IPS DF 6.9 (cell line): ENCODE results near the gene ARFGAP3.

ENCODE experiments used
- DNase-seq: peaks from one replicate; pipeline ENCODE4 v3.0.0-alpha.2; 2013; ENCODE audit warnings: low read depth, low spot score
- H3K27ac ChIP-seq: one replicate; pipeline ENCODE4 v1.5.1; 2013; ENCODE audit warnings: low read length, control low read depth
- H3K27me3 ChIP-seq: 2 replicates; pipeline ENCODE4 v1.6.1; 2013; ENCODE audit warnings: mild to moderate bottlenecking, low read length; ENCODE audit not compliant: control insufficient read depth, insufficient read depth
- H3K36me3 ChIP-seq: 2 replicates; pipeline ENCODE4 v1.6.1; 2013; ENCODE audit warnings: low read length; ENCODE audit not compliant: control insufficient read depth, insufficient read depth
- H3K4me1 ChIP-seq: 2 replicates; pipeline ENCODE4 v1.6.1; 2013; ENCODE audit warnings: low read length; ENCODE audit not compliant: control insufficient read depth, insufficient read depth
- H3K4me3 ChIP-seq: 2 replicates; pipeline ENCODE4 v1.5.1; 2013; ENCODE audit warnings: mild to moderate bottlenecking, low read length
- H3K9me3 ChIP-seq: 2 replicates; pipeline ENCODE4 v1.6.1; 2013; ENCODE audit warnings: low read length, inconsistent platforms; ENCODE audit not compliant: control insufficient read depth, insufficient read depth
- WGBS: extraction: QIAGEN DNeasy Blood & Tissue Kit; methylation state at CpG from one replicate; pipeline ENCODE4 v1.1.7; 2013; ENCODE audit warnings: mixed read lengths, missing lambda C conversion rate; ENCODE audit not compliant: insufficient read length, insufficient coverage; 5-methylcytosine and 5-hydroxymethylcytosine counted together

ARFGAP3 gene

DNA sequence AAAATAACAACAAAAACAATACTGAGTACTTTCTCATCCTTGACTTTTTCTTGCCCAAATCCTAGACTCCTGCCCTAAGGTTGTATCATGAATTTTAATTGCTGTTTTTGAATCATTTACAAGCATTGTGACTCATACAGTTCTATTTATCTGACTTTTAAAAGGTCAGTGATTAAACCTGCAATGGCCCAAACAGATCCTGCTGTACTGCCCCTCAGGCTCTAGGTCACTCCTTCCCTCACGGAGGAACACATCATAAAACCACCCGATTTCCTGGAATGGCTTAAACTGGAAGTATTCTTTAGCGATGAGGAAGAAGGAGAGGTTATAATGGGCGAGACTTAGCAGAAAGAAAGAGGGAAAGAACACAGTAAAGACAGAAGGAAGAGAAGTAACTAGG is 12.3 kb downstream of the ARFGAP3 start:
- H3K27me3 ChIP-seq: no peaks in the 10 kb centered on the region
- H3K4me1 ChIP-seq: no peaks in the 10 kb centered on the region
- WGBS: no CpG with 5 or more reads among the region's 4 CpGs
- no peaks in the 10 kb centered on the region for H3K36me3 ChIP-seq
- no peak overlapping the region for H3K4me3 ChIP-seq
- no peak for DNase-seq
- no peaks in the 10 kb centered on the region for H3K9me3 ChIP-seq
- no peak overlapping the region for H3K27ac ChIP-seq

DNA sequence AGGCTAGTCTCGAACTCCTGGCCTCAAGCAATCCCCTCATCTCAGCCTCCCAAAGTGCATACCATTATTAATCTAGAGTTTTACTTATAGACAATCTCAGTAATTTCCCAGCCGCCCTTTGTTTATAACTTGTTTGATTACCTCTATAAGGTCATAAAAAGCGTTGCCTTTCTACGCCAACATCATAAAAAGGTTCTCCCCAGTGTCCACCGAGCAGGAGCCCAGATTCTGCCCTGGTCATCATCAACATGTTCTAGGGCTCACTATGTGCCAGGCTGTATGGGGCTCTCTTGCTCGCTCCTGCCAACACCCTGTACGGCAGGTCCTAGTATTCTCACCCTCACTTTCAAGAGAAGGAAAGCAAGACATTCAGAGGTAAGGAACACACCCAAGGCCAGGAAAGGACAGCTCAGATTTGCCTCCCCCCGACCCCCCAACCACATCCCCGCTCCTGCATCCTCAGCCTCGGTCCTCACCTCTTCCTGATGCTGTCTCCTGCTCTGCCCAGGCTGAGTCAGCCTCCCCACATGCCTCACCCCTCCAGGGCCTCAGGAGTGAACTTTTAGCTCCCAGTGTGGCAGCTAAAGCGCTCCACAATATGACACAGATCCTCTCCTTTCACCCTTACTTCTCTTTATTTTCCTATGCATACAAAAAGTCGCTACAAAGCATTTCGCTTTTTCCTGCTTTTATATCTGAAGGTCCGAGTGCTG is 14.3 kb downstream of the ARFGAP3 start:
- Histone ChIP-seq H3K27ac (no peak overlapping the region), H3K4me3 (no peak overlapping the region), H3K27me3 (no peaks in the 10 kb centered on the region), H3K9me3 (no peaks in the 10 kb centered on the region), H3K4me1 (no peaks in the 10 kb centered on the region), H3K36me3 (no peaks in the 10 kb centered on the region)
- no CpG with 5 or more reads among the region's 14 CpGs for WGBS
- no peak for DNase-seq

DNA sequence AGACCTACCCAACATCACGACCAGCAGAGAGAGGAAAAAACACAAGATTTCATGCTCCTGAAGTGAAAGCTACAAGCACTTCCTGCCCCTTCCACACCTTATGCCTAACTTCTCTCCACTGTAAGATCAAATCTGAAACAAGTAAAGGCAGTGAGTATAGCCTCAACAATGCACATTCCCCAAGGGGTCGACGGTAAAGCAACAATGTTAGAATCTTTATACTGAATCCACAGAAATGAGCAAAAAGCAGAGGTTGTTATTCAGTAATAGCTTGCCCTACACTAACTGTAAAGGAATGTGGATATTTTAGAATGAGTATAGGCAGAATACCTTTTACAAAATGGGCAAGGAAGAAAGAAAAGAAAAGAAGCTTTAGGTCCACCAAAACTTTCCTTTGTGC is 15.6 kb downstream of the ARFGAP3 start:
- no peaks in the 10 kb centered on the region for H3K9me3 ChIP-seq
- no peak for DNase-seq
- no peaks in the 10 kb centered on the region for H3K36me3 ChIP-seq
- H3K27me3 ChIP-seq: no peaks in the 10 kb centered on the region
- H3K4me1 ChIP-seq: no peaks in the 10 kb centered on the region
- no peak overlapping the region for H3K4me3 ChIP-seq
- H3K27ac ChIP-seq: no peak overlapping the region
- no CpG with 5 or more reads among the region's 3 CpGs for WGBS

DNA sequence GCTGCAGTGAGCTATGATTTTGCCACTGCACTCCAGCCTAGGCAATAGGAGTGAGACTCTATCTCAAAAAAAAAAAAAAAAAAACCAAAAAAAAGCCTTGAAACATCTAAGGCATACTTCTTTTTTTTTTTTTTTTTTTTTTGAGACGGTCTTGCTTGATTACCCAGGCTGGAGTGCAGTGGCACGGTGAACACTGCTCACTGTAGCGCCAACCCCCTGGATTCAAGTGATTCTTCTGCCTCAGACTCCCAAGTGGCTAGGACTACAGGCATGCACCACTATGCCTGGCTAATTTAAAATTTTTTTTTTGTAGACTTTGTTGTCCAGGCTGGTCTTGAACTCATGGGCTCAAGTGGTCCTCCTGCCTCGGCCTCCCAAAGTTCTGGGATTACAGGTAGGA is 19.5 kb downstream of the ARFGAP3 start:
- H3K27ac ChIP-seq: no peak overlapping the region
- H3K27me3 ChIP-seq: no peaks in the 10 kb centered on the region
- WGBS: no CpG with 5 or more reads among the region's 4 CpGs
- no peak for DNase-seq
- no peaks in the 10 kb centered on the region for H3K9me3 ChIP-seq
- H3K36me3 ChIP-seq: no peaks in the 10 kb centered on the region
- H3K4me3 ChIP-seq: no peak overlapping the region
- H3K4me1 ChIP-seq: no peaks in the 10 kb centered on the region

DNA sequence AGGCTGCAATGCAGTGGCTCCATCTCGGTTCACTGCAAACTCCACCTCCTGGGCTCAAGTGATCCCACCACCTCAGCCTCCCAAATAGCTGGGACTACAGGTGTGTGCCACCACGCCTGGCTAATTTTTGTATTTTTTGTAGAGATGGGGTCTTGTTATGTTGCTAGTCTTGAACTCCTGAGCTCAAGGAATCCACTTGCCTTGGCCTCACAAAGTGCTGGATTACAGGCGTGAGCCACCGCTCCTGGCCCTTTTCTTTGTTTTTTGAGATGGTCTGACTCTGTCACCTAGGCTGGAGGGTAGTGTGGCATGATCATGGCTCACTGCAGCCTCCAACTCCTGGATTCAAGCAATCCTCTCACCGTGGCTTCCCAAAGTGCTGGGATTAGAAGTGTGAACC is 21.0 kb downstream of the ARFGAP3 start:
- Histone ChIP-seq H3K9me3 (no peaks in the 10 kb centered on the region), H3K4me1 (no peaks in the 10 kb centered on the region), H3K36me3 (no peaks in the 10 kb centered on the region), H3K27me3 (no peaks in the 10 kb centered on the region), H3K4me3 (no peak overlapping the region), H3K27ac (no peak overlapping the region)
- DNase-seq: no peak
- no CpG with 5 or more reads among the region's 5 CpGs for WGBS

DNA sequence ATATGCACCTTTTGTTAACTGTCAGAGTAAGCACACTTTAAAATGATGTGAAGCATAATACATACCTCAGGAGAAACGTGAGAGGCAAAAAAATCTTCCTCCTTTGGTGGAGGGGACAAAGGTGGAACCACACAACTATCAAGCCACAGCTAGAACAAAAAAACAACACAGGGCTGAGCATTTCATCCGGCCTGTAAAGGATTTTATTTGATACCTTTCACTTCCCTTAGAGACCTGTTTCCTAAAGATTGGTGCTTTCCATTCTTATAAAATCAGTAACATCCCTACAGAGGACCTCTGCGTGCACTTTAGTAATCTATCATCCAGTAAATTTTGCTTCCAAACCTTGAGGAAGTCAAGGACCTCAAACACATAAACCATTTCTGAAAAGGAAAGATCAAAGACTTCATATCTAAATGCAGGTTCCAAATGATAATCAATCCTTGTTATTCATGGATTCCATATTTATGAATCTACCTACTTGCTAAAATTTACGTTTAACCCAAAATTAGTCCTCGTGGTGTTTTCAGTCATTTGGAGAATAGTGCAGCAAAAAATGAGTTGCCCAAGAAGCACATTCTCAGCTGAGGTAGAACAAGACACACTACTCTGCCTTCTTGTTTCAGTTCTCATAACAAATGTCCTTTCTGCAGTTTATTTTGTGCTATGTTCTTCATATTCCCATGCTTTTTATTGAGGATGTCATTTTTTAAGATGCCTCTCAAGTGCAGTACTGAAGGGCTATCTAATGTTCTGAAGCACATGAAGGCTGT is 22.7 kb downstream of the ARFGAP3 start:
- Histone ChIP-seq H3K4me3 (no peak overlapping the region), H3K27ac (no peak overlapping the region), H3K36me3 (no peaks in the 10 kb centered on the region), H3K4me1 (no peaks in the 10 kb centered on the region), H3K9me3 (no peaks in the 10 kb centered on the region), H3K27me3 (no peaks in the 10 kb centered on the region)
- WGBS: no CpG with 5 or more reads among the region's 5 CpGs
- DNase-seq: no peak

DNA sequence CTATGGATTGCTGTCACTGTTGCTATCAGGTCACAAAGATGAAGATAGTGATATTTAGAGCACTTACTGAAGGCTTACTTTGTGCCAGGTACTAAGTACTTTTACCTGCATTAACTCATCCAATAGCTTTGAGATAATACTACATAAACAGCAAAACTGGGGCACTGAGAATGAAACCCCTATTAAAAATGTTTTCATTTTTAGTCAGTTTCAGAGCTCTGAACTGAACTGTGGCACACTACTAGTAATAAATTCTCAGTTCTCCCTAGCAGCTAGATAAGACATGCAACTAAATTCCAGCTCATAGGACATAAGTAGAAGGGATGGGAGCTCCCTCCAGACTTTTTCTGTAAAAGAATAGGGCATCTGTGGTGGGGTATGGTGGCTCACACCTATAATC is 24.0 kb downstream of the ARFGAP3 start:
- no peak for DNase-seq
- no peak overlapping the region for H3K4me3 ChIP-seq
- no peaks in the 10 kb centered on the region for H3K36me3 ChIP-seq
- no peak overlapping the region for H3K27ac ChIP-seq
- H3K9me3 ChIP-seq: no peaks in the 10 kb centered on the region
- no peaks in the 10 kb centered on the region for H3K4me1 ChIP-seq
- H3K27me3 ChIP-seq: no peaks in the 10 kb centered on the region

DNA sequence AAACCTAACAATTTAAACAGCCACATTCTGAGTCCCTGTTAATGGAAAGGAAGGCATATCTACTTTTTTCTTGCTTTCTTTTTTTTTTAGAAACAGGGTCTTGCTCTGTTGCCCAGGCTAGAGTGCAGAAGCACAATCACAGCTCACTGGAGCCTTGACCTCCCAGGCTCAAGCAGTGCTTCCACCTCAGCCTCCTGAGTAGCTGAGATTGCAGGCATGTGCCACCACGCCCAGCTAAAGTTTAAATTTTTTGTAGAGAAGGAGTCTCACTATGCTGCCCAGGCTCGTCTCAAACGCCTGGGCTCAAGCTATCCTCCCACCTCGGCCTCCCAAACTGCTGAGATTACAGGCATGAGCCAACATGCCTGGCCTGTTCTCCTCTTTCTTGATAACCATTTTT is 25.4 kb downstream of the ARFGAP3 start:
- no CpG with 5 or more reads among the region's 4 CpGs for WGBS
- Histone ChIP-seq H3K4me1 (no peaks in the 10 kb centered on the region), H3K9me3 (no peaks in the 10 kb centered on the region), H3K27ac (no peak overlapping the region), H3K4me3 (no peak overlapping the region), H3K27me3 (no peaks in the 10 kb centered on the region), H3K36me3 (no peaks in the 10 kb centered on the region)
- no peak for DNase-seq

DNA sequence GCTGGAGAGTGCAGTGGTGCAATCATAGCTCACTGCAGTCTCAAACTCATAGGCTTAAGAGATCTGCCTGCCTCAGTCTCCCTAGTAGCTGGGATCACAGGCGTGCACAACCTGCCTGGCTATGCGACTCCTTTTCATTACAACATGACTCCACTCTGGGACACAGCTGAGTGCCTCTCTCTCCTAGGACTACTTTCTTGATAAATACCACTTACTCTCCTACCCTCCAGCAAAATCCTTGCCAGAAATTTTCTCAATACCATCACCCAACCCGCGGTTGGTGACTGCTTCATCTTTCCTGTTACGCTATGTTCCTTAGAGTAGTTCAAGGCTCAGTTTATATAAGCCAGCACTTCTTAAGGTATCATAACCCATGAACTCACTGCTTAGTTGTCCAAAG is 26.9 kb downstream of the ARFGAP3 start:
- WGBS: no CpG with 5 or more reads among the region's 5 CpGs
- Histone ChIP-seq H3K36me3 (no peaks in the 10 kb centered on the region), H3K4me1 (no peaks in the 10 kb centered on the region), H3K4me3 (no peak overlapping the region), H3K27me3 (no peaks in the 10 kb centered on the region), H3K27ac (no peak overlapping the region), H3K9me3 (no peaks in the 10 kb centered on the region)
- DNase-seq: no peak

DNA sequence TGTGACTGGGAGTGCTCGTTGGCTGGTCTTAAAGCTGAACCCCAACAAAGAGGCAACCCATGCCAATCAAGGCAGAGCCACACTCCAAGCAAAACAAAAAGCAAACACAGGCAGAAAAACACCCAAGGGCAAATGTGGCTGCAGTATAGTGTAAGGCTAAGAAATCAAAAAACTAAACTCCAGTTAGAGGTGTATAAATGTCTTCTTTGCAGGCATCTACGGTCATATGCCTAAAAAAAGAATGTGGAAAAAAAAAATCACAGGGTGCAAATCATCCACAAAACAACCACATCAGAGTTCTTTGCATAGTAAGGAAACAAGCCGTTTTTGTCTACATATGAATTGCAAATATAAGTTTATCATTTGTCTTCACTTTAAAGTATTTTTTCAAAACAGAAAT is 27.8 kb downstream of the ARFGAP3 start:
- Histone ChIP-seq H3K27me3 (no peaks in the 10 kb centered on the region), H3K36me3 (no peaks in the 10 kb centered on the region), H3K9me3 (no peaks in the 10 kb centered on the region), H3K27ac (no peak overlapping the region), H3K4me1 (no peaks in the 10 kb centered on the region), H3K4me3 (no peak overlapping the region)
- no peak for DNase-seq
- WGBS: no CpG with 5 or more reads among the region's 3 CpGs

DNA sequence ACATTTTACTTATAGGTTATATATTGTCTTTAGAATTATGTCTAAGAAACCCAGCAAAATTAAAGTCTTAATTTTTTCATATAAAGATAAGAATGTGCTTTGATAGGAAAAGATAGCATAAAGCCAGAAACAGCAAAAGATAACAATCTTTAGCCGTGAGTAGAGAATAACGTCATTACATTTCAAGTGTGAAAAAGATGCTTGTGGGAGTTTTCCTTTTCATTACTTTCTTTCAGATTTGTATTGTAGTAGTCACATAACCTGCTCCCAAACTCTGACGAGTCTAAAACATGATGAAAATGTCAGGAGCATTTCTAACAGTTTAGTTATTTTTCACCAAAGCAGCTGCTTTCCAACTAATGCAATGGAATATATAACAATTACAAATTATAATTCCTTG is 31.3 kb downstream of the ARFGAP3 start:
- no peaks in the 10 kb centered on the region for H3K4me1 ChIP-seq
- no CpG with 5 or more reads among the region's 3 CpGs for WGBS
- H3K36me3 ChIP-seq: no peaks in the 10 kb centered on the region
- no peaks in the 10 kb centered on the region for H3K9me3 ChIP-seq
- no peak for DNase-seq
- H3K27ac ChIP-seq: no peak overlapping the region
- no peak overlapping the region for H3K4me3 ChIP-seq
- H3K27me3 ChIP-seq: no peaks in the 10 kb centered on the region
